SK-N-SH (cell line): ENCODE data around the gene TRIM50. TPM values are rescaled to one million over a fixed set of nuclear protein-coding genes. Genes with fewer than 3 reads are reported as not detected.

ENCODE experiments used
- CTCF ChIA-PET: fragments of 300-600, 350-600 bp; formaldehyde crosslinking; extraction: SDS; loops from one replicate; lab custom pipeline; 2021; lab: Yijun Ruan, JAX
- POLR2A ChIA-PET: fragments of 350-600 bp; sonication (Branson Sonifier 250); formaldehyde crosslinking; extraction: SDS; loops from one replicate; lab custom pipeline; 2020; ENCODE audit warnings: antibody characterized with exemption, inconsistent platforms; lab: Yijun Ruan, JAX
- DNase-seq: peaks from one replicate; pipeline ENCODE4 v3.0.0; 2012
- H2AFZ ChIP-seq: fragments of 200-600 bp; sonication (generic); 2 replicates; pipeline ENCODE4 v1.8.1; 2016; ENCODE audit warnings: antibody characterized with exemption, mild to moderate bottlenecking, low read depth
- H3F3A ChIP-seq: fragments of 200-600 bp; sonication (generic); replicated peaks from 2 replicates; pipeline ENCODE3; 2016; ENCODE audit warnings: antibody characterized with exemption, mild to moderate bottlenecking; ENCODE audit not compliant: insufficient read depth
- H3K27ac ChIP-seq, 2 experiments: fragments of 200-500 bp in 1 of 2; fragments of 200-600 bp in 1 of 2; sonication (Bioruptor generic) in 1 of 2; sonication (generic), shearing (Covaris generic) in 1 of 2; 2 replicates each; pipeline versions ENCODE4 v1.5.1 to v1.6.1; 2014 to 2016; ENCODE audit warnings: low read depth in 2 of 2, inconsistent platforms in 1 of 2, low read length in 1 of 2, mild to moderate bottlenecking in 1 of 2, mixed read lengths in 1 of 2
- H3K27me3 ChIP-seq: fragments of 200-600 bp; sonication (generic), shearing (Covaris generic); 2 replicates; pipeline ENCODE4 v1.6.1; 2016; ENCODE audit warnings: mixed run types; ENCODE audit not compliant: insufficient read depth
- H3K36me3 ChIP-seq, 2 experiments: fragments of 200-500 bp in 1 of 2; fragments of 200-600 bp in 1 of 2; sonication (Bioruptor generic) in 1 of 2; sonication (generic) in 1 of 2; replicated peaks in 1 of 2; 2 replicates each; pipeline versions ENCODE3 to v1.5.1; 2014 to 2016; ENCODE audit warnings: low read length in 1 of 2, mild to moderate bottlenecking in 1 of 2; ENCODE audit not compliant: insufficient read depth in 2 of 2, control insufficient read depth in 1 of 2
- H3K4me1 ChIP-seq, 2 experiments: fragments of 200-500 bp in 1 of 2; fragments of 200-600 bp in 1 of 2; sonication (Bioruptor generic) in 1 of 2; sonication (generic), shearing (Covaris generic) in 1 of 2; 2 replicates each; pipeline versions ENCODE4 v1.5.1 to v1.6.1; 2014 to 2016; ENCODE audit warnings: low read depth in 1 of 2, low read length in 1 of 2, mixed run types in 1 of 2; ENCODE audit not compliant: insufficient read depth in 2 of 2, control insufficient read depth in 1 of 2
- H3K4me2 ChIP-seq: fragments of 200-600 bp; sonication (generic), shearing (Covaris generic); 2 replicates; pipeline ENCODE4 v1.6.1; 2017; ENCODE audit warnings: mixed run types
- H3K4me3 ChIP-seq, 2 experiments: fragments of 200-500 bp in 1 of 2; fragments of 200-600 bp in 1 of 2; sonication (Bioruptor generic) in 1 of 2; sonication (generic), shearing (Covaris generic) in 1 of 2; 2 replicates each; pipeline versions ENCODE4 v1.5.1 to v1.8.1; 2014 to 2016; ENCODE audit warnings: low read depth in 2 of 2, inconsistent platforms in 1 of 2, low read length in 1 of 2, mild to moderate bottlenecking in 1 of 2, mixed read lengths in 1 of 2, moderate library complexity in 1 of 2
- H3K79me2 ChIP-seq: fragments of 200-600 bp; sonication (generic); 2 replicates; pipeline ENCODE4 v1.8.1; 2017; ENCODE audit warnings: mild to moderate bottlenecking; ENCODE audit not compliant: insufficient read depth
- H3K9ac ChIP-seq: fragments of 200-600 bp; sonication (generic); 2 replicates; pipeline ENCODE4 v1.6.1; 2017; ENCODE audit warnings: mixed run types
- H3K9me2 ChIP-seq: fragments of 200-600 bp; sonication (generic); 2 replicates; pipeline ENCODE4 v1.6.1; 2017; ENCODE audit warnings: mixed run types
- H3K9me3 ChIP-seq: fragments of 200-600 bp; sonication (generic); 2 replicates; pipeline ENCODE4 v1.6.1; 2017; ENCODE audit warnings: mixed run types, mild to moderate bottlenecking, moderate library complexity
- H4K20me1 ChIP-seq: fragments of 200-600 bp; sonication (generic); 2 replicates; pipeline ENCODE4 v1.6.1; 2017; ENCODE audit warnings: mild to moderate bottlenecking, mixed run types; ENCODE audit not compliant: insufficient read depth
- EZH2phosphoT487 ChIP-seq: fragments of 200-600 bp; sonication (generic); IDR thresholded peaks from 2 replicates; pipeline ENCODE4 v1.6.1; 2017; ENCODE audit warnings: low read depth, mixed run types, mild to moderate bottlenecking, antibody characterized with exemption, moderate library complexity, borderline replicate concordance
- GABPA ChIP-seq: IDR thresholded peaks from 2 replicates; pipeline ENCODE4 v1.4.0; 2012; ENCODE audit warnings: low read depth, mild to moderate bottlenecking
- JUND ChIP-seq: IDR thresholded peaks from 2 replicates; pipeline ENCODE4 v1.4.0; 2012
- MAX ChIP-seq: IDR thresholded peaks from 2 replicates; pipeline ENCODE4 v1.4.0; 2012; ENCODE audit warnings: low read depth
- MEF2A ChIP-seq: IDR thresholded peaks from 2 replicates; pipeline ENCODE4 v1.4.0; 2012; ENCODE audit warnings: low read depth, borderline replicate concordance
- NFIC ChIP-seq: IDR thresholded peaks from 2 replicates; pipeline ENCODE4 v1.4.0; 2012; ENCODE audit warnings: borderline replicate concordance
- REST ChIP-seq: IDR thresholded peaks from 2 replicates; pipeline ENCODE4 v1.6.1; 2012; ENCODE audit warnings: mild to moderate bottlenecking, low read depth, low read length, moderate library complexity
- RFX5 ChIP-seq: IDR thresholded peaks from 2 replicates; pipeline ENCODE4 v1.6.1; 2012; ENCODE audit warnings: mild to moderate bottlenecking, improper control_type of control experiment, low read length
- SIN3A ChIP-seq: IDR thresholded peaks from 2 replicates; pipeline ENCODE4 v1.6.1; 2012; ENCODE audit warnings: low read depth, mild to moderate bottlenecking, low read length, moderate library complexity, borderline replicate concordance
- ZBTB33 ChIP-seq: IDR thresholded peaks from 2 replicates; pipeline ENCODE4 v1.4.0; 2012; ENCODE audit warnings: low read depth, borderline replicate concordance
- WGBS: methylation state at CpG from one replicate; pipeline ENCODE4 v1.1.6; 2017; ENCODE audit warnings: low lambda C conversion rate; 5-methylcytosine and 5-hydroxymethylcytosine counted together
- polyA plus RNA-seq, 3 experiments: library from polyadenylated mRNA; depleted of rRNA; stranded (reverse); fragments of >200 nt; gene quantifications; 2 replicates each; pipeline ENCODE4 v1.2.3, GENCODE V29; 2012

The TRIM50 gene
- polyA plus RNA-seq, 1 of the 3 experiments (the other 2 are of a cell fraction): not detected

- TF ChIP-seq SIN3A (no peak), MEF2A (no peak), REST (no peak), RFX5 (no peak), EZH2phosphoT487 (no peak), JUND (no peak), MAX (no peak), ZBTB33 (no peak), NFIC (no peak), GABPA (no peak)
- Histone ChIP-seq H3K9me2 (no peaks in the 10 kb centered on the region), H3K4me1 (no peaks in the 10 kb centered on the region), H2AFZ (no peak overlapping the region), H3K9me3 (no peaks in the 10 kb centered on the region), H3K27me3 (0 out of 2 replicates have a peak, but pooled peaks cover under 1% of the 10 kb centered on the region), H3K4me3 (no peak overlapping the region), H3K27ac (no peak overlapping the region), H3K79me2 (no peaks in the 10 kb centered on the region), H3K4me2 (no peak overlapping the region), H4K20me1 (no peaks in the 10 kb centered on the region), H3K9ac (no peak overlapping the region), H3F3A (no peaks in the 10 kb centered on the region), H3K36me3 (no peaks in the 10 kb centered on the region)
- POLR2A ChIA-PET: no interaction called here
- 79% methylated on average over 6 of the region's 6 CpGs for WGBS
- CTCF ChIA-PET: interaction anchor here (2.0 to 7.7 kb wide), 2 partner anchors 9 to 100 kb away, joined by 9 to 44 read pairs; no protein-coding TSS in a partner anchor
- DNase-seq: no peak
Measured at GRCh38 chr7:73351447-73352167, 23.7 kb upstream of the TRIM50 start.
